ENCODE results near the gene ERVH48-1.
"Not testable (repeated sequence)": the region's sequence is repeated elsewhere in the genome, so short reads cannot be mapped to it uniquely, and the experiment has no call there.

GRCh38 chr21:42908484-42908883 lies 16.9 kb downstream of the ERVH48-1 start:
- TF ChIP-seq POLR2AphosphoS5, CTCF, POLR2A (IDR thresholded peaks at IDR 0.05): not testable (repeated sequence)

Data from upper lobe of left lung (tissue), 4 donors.